SKM-1 (cell line): ENCODE data around the gene TKT.

Source experiments
- DNase-seq: peaks from one replicate; lab custom pipeline; 2025; ENCODE audit not compliant: unreplicated experiment; lab: John Stamatoyannopoulos, UW

TKT gene

DNA sequence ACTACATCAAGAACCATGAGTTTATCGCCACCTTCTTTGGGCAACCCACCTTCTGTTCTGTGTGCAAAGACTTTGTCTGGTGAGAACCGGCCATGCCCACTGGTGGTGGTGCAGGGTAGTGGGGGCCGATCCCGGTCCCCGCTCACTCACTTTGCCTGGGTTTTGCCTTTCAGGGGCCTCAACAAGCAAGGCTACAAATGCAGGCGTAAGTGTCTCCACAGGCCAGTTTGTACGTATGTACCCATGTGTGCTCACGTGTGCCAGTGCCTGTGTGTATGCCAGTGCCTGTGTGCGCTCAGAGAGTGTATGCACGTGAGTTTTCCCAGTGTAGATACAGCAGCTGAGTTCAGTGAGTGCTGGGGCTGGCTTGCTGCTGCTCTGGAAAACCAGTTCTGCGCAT is 74.3 kb downstream of the TKT start:
- no peak for DNase-seq

DNA sequence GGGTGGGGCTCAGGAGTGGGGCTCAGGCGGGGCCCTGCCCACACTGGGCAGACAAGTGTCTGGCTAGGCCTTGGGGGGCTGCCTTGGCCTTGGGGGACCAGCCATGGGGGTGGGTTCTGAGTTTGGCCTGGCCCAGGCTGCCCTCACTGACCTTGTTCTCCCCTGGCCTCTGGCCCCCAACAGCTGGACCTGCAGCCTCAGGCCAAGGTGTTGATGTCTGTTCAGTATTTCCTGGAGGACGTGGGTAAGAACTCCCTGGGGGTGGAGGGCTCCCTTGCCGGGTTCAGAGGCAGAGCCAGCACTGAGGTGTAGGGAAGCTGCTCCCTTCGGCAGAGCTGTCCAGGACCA is 74.8 kb downstream of the TKT start:
- no peak for DNase-seq

DNA sequence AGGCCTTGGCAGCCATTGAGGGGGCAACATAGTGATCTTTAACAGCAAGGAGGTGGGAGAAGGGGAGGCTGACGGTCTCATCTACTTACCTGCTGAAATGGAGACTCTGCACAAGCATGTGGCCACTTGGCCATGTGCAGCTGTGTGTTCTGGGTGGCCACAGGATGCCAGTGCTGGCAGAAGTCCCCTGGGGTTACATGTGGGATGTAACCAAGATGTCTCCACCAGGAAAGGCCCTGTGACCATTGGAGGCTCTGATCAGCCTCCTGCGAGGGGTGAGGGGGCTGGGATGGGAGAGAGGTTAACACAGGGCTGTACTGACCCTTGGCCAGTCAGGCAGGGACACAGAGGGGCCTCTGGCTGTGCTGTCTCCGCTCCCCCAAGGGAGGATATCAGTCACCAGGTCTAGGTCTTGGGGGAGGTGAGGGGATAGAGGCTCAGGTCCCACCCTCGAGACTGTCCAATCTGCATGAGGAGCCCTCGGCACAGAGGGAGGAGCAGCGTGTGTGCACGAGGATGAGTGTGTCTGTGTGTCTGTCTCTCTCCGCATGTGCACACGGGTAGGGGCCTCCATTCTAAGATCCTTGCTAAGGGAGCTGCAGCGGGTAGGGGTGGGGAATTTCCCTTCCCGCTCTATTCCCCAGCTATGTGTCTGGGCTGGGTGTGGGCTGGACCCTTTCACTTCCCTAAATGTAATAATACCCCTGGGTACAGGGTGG is 75.4 kb downstream of the TKT start:
- DNase-seq = no peak

DNA sequence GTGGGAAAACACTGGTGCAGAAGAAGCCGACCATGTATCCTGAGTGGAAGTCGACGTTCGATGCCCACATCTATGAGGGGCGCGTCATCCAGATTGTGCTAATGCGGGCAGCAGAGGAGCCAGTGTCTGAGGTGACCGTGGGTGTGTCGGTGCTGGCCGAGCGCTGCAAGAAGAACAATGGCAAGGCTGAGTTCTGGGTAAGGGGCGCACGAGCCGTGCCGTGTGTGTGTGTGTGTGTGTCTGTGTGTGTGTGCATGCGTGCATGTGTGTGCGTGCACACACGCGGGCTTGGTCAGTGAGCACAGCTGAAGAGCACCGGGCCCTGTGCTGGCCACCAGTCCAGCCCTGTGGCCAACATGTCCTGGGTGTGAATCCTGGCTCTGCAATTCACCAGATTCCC is 76.2 kb downstream of the TKT start:
- DNase-seq = no peak

DNA sequence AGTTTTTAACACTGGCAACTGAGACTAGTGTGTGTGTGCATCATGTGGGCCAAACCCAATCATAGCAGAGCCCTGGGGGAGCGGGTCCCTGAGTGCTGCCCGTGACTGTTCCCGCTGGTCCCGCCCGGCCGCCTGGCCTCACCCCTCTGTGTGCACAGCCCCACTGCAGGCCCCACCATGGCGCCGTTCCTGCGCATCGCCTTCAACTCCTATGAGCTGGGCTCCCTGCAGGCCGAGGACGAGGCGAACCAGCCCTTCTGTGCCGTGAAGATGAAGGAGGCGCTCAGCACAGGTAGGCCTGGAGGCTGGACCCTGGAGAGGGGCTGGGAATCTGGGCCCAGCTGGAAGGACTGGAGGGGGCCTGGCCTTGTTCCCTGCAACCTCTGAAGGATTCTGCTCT is 77.6 kb downstream of the TKT start:
- DNase-seq = no peak

- DNase-seq = no peak
Observed at GRCh38 chr3:53175613-53176540, 79.9 kb downstream of the TKT start.
